VCaP (cell line): ENCODE data around the gene AXDND1.

Experiments
- H3K27ac ChIP-seq: fragments of 450-650 bp; 2 replicates; pipeline ENCODE4 v1.5.1; 2017
- CTCF ChIP-seq: fragments of 450-650 bp; conservative IDR thresholded peaks from 2 replicates; pipeline ENCODE4 v1.5.1; 2017; ENCODE audit warnings: mild to moderate bottlenecking, moderate library complexity

Gene AXDND1

GRCh38 chr1:179365342-179366092 is at the start of gene AXDND1:
TSS of gene AXDND1 (plus strand) at chr1:179365971. CDS start at chr1:179366510, 539 bp downstream.
- H3K27ac ChIP-seq: peak within 1 kb of the TSS; percentile 87
- no peak; the same call in 1 of the 2 replicates for TF ChIP-seq CTCF

- H3K27ac ChIP-seq: no peak overlapping the region
- TF ChIP-seq CTCF: no peak
These were observed 47.3 kb upstream of the AXDND1 start for GRCh38 chr1:179318491-179318890.

- no peak for TF ChIP-seq CTCF
- no peak overlapping the region for H3K27ac ChIP-seq
These were observed 44.1 kb upstream of the AXDND1 start for GRCh38 chr1:179321533-179322216.

GRCh38 chr1:179322557-179322956 is 43.2 kb upstream of the AXDND1 start:
- no peak for TF ChIP-seq CTCF
- peak overlapping the region; percentile 1; the same call in 1 of the 2 replicates for H3K27ac ChIP-seq

- TF ChIP-seq CTCF: no peak
- peak overlapping the region; percentile 1; the same call in 1 of the 2 replicates for H3K27ac ChIP-seq
These were observed 42.3 kb upstream of the AXDND1 start for GRCh38 chr1:179323436-179323835.

- H3K27ac ChIP-seq: no peak overlapping the region
- no peak for TF ChIP-seq CTCF
These were observed 39.9 kb upstream of the AXDND1 start for GRCh38 chr1:179325836-179326235.

GRCh38 chr1:179326746-179327145 is 39.0 kb upstream of the AXDND1 start:
- H3K27ac ChIP-seq: no peak overlapping the region
- TF ChIP-seq CTCF: no peak
